ENCODE data around the gene VPS54.
A peak's percentile ranks its signal among the peaks of the same experiment; 100 is the strongest.

VPS54 gene

GRCh38 chr2:63894167-63894566, 125.1 kb downstream of the VPS54 start:
- DNase-seq: no peak

GRCh38 chr2:63893163-63893562, 126.1 kb downstream of the VPS54 start:
- DNase-seq: no peak

DNA sequence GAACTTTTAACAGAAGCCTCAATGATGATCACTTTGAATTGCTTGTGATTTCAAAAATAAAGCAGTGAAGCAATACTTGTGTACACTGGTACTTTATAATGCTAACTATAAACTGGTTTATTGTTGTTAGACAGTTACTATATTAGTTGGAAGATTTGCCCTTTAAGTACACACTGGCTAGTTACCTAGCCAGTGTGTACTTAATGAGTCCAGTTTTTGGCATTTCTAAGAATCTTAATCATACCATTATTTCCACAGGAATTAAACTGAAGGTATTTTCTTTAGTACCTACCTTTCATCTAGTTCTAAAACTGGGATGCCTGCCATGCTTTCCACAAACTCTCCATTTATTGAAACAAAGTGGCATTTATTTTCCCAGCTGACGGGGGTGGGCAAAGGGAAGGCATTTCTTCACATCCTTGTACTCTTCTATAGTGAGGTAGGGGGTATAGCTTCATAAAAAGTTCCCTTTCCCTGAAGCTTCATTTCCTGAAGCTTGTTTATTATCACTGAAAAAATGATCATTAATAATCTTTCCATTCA, 127.7 kb downstream of the VPS54 start:
- no peak for DNase-seq

GRCh38 chr2:63890678-63891077, 128.6 kb downstream of the VPS54 start:
- DNase-seq: no peak

DNA sequence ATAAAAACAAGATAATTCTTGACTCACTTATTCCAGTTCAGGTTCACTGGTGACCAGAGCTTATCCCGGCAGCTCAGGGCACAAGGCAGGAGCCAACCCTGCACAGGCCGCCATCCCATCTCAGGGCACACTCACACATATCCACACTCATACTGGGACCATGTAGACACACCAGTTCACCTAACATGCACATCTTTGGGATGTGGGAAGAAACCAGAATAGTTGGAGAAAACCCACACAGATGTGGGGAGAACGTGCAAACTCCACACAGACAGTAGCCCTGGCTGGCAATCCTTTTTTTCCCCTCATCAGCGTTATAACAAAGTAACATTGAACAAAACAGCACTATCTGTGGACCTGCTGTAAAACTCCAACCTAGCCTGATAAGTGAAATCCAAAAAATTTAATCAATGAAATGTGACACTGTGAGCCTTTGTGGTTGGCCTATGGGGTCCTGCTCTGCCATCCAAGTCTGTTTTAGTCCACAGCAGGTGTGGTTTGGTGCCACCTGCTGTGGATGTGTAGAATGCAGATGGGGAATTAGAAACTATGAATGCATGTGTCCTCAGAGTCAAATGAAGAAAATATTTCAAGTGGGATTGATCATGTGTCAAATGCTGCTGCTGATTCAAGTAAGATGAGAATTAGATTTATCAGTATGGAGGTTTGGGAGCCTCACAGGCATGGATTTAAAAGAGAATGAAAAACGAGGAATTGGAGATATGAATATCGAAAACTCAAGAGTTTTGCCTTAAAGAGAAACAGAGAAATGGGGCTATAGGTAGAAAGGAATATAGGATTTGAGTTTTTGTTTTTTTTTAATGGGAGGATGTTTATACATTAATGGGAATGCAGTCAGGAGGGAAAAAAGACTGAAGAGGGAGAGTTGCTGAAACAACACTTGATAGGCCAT, 130.5 kb downstream of the VPS54 start:
- peak; percentile 24 to 46 for DNase-seq

DNA sequence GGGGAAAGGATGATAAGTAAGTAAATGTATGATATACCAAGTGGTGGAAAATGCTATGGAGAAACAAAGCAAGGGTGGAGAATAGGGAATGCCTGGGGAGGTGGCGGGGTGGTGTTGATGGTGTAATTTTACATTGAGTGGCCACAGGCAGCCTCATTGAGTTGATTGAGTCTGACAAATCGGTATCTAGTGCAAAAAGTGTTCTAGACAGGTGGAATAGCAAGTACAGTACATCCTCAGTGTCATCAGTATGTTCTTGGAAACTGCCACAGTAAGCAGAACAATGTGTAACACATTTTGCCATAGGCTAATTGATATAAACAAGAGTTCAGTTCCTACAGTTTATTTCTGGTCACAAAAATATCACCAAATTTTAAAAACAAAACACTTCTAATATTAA, 131.2 kb downstream of the VPS54 start:
- DNase-seq: no peak

GRCh38 chr2:63886445-63886844, 132.8 kb downstream of the VPS54 start:
- no peak for DNase-seq

- DNase-seq: no peak
These were observed 136.7 kb downstream of the VPS54 start for GRCh38 chr2:63882395-63883105.

DNA sequence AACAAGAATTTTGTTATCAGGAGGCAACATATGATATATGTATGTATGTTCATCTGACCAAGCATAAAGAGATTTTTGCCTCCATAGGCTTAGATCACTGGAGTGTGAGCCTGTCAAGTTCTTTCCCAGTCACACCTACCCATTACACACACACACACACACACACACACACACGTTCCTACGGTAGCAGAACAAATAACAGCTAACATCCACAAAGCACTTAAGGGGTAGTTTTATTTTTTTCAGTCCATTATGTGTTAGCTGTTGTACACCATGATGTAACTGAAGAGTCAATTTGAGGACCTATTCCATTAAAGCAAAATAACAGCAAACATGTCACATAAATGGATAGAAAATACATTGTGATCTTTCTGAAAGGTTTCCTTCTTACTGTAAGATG, 138.0 kb downstream of the VPS54 start:
- no peak for DNase-seq

GRCh38 chr2:63880625-63881024, 138.6 kb downstream of the VPS54 start:
- no peak for DNase-seq

DNA sequence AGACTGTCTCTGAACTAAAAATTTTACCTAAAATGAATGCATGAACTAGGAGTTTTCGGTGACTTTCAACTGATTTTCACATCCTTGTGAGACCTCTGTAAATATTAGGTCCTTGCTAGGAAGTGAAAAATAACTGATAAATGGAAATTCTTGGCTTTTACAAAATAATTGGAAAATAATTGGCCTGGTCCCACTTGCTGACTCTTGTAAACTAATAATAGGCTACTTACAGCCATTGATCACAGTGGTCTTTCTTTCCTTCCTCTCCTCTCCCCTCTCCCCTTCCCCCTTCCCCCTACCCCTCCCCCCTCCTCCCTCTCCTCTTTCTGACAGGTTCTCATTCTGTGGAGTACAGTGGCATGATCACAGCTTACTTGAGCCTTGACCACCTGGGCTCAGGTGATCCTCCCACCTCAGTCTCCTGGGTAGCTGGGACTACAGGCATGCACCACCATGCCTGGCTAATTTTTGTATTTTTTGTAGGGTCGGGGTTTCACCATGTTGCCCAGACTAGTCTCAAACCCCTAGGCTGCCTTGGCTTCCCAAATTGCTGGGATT, 139.3 kb downstream of the VPS54 start:
- DNase-seq: no peak

DNA sequence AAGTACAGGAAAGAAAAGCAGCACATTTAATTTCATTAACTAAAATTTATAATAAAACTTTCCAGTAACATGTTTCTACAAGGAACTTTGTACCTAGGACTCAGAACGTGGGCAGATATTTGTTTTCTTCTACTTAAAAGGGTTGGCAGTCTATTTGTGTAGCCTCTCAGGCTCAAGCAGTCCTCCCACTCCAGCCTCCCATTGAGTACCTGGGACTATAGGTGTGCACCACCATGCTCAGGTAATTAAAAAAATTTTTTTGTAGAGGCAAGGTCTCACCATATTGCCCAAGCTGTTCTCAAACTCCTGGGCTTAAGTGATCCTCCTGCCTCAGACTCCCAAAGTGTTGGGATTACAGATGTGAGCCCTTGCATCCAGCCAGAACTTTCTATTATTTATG, 140.7 kb downstream of the VPS54 start:
- DNase-seq: no peak

DNA sequence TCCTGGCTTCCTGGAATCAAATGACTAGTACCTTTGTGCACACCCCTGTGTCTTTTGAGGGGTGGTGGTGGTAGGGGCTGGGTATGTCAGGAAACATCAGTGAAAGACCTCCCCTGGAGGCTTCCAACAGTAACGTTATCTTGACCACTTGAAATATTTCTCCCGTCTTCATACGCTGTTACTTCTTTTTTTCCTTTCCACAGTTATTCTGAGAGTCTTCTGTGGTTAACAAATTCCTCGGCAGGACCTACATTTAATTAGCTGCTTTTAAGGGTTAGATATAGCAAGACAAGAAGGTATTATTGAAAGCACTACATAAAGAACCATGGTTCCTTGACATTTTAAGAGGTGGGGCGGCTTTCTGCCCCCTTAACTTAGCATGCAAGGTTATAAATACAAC, 142.9 kb downstream of the VPS54 start:
- DNase-seq: no peak

DNA sequence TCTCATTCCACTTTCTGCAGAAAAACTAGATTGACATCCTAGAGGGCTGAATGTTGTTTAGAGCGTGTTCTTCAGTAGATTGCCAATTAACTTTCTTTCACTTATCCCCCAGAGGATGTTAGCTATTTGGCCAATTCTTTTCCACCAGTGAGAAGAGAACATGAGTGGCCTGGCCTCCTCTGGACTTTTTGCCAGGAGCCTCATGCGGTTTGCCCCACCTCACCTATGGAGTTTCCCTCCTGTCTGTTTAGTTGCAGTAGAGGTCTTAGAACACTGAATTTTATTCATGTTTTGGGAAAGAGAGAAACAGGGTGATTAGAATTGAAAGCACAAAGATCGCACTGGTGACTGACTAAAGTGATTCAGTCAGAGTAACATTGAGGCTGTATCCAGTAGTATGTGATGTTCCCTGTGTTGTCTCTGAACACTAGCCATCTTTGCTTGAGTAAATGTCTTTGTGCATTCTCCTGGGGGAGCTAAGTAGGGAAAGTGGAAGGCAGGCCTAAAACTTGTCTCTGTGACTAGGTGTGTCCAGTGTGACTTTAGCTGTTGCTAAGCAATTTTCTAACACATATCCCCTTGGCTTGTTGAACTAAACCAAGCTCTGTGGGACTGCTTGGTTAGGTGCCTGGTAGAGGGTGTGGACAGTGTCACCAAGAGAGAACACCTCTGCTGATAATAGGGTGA, 143.5 kb downstream of the VPS54 start:
- DNase-seq: no peak

DNA sequence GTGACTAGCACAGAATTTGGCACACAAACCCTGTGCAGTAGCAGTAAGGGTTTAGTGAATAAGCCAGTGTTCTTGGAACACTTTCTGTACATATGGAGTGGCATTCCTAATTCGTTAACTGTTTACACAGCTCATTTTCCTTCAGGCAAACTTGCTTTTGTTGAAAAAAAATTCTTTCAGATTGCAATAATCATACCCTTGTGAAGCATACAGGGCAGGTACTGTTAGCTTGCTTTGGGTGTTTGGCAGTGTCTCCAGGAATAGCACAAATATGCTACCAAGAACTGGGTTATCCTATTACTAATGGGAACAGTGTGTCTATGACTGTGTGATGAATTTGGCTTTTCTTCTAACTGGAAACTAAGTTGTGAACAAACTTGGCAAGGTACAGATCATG, 144.1 kb downstream of the VPS54 start:
- no peak for DNase-seq

GRCh38 chr2:63874204-63875130, 144.8 kb downstream of the VPS54 start:
- no peak for DNase-seq

- no peak for DNase-seq
These were observed 146.5 kb downstream of the VPS54 start for GRCh38 chr2:63872571-63873328.

DNA sequence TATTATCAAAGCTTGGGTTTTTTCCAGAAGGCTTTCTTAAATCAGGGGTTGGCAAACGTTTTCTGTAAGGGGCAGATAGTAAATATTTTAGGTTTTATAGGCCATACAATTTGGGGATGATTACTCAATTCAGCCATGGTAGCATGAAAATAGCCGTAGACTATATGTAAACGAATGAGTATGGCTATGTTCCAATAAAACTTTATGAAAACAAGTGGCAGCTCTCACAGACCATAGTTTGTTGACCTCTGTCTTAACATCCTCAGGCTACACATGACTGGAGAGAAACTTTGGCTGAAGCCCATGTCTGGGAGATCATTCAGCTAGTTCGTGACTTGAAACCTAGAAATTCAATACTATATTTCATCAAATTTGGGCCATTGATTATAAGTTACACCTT, 147.4 kb downstream of the VPS54 start:
- no peak for DNase-seq

DNA sequence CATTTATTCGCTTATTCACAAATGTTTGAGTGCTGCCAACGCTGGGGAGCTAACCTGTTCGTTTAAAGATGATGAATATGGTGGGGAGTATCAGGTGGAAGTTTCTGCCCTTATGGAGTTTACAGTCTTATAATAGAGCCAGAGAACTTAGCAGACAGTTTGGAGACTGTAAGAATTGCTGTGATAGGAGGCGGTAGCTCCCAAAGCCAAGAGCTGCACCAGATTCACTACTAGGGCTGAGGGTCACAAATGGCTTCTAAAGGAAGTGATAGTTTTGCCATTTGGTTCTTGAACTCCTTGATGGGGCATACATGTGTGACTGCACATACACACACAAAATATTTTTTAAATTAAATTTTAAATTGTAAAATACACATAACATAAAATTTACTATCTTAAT, 148.5 kb downstream of the VPS54 start:
- no peak for DNase-seq

- DNase-seq: peak in 1 of 2 donors; percentile 38
These were observed 153.1 kb downstream of the VPS54 start for GRCh38 chr2:63866009-63866709.

All from CD4-positive, alpha-beta T cell treated with Interleukin-4 for 1 hour (primary cell).